KMS-11 (cell line): ENCODE measurements around the gene PIGL.

Experiments
- H2AFZ ChIP-seq: fragments of 200-600 bp; sonication (generic); 2 replicates; pipeline ENCODE4 v1.6.1; 2016; ENCODE audit warnings: antibody characterized with exemption, mixed run types, low read depth
- H3K27ac ChIP-seq: fragments of 200-600 bp; sonication (generic); 2 replicates; pipeline ENCODE4 v1.6.1; 2016; ENCODE audit warnings: mild to moderate bottlenecking, mixed run types
- H3K27me3 ChIP-seq: fragments of 200-600 bp; sonication (generic); 2 replicates; pipeline ENCODE4 v1.6.1; 2017; ENCODE audit warnings: mild to moderate bottlenecking, low read depth, mixed run types, moderate library complexity; ENCODE audit not compliant: insufficient read depth
- H3K36me3 ChIP-seq: fragments of 200-600 bp; sonication (generic); 2 replicates; pipeline ENCODE4 v1.6.1; 2017; ENCODE audit warnings: mild to moderate bottlenecking, mixed run types; ENCODE audit not compliant: insufficient read depth
- H3K4me1 ChIP-seq: fragments of 200-600 bp; sonication (generic); 2 replicates; pipeline ENCODE4 v1.6.1; 2016; ENCODE audit warnings: mild to moderate bottlenecking, low read depth, mixed run types; ENCODE audit not compliant: poor library complexity, severe bottlenecking
- H3K4me2 ChIP-seq: fragments of 200-600 bp; sonication (generic); 2 replicates; pipeline ENCODE4 v1.7.0; 2016; ENCODE audit warnings: mild to moderate bottlenecking, mixed run types
- H3K4me3 ChIP-seq: fragments of 200-600 bp; sonication (generic); IDR thresholded peaks from 2 replicates; pipeline ENCODE4 v1.6.1; 2017; ENCODE audit warnings: low read depth, low read length, mixed read lengths; ENCODE audit not compliant: insufficient read depth
- H3K79me2 ChIP-seq: fragments of 200-600 bp; sonication (generic); 2 replicates; pipeline ENCODE4 v1.6.1; 2016; ENCODE audit warnings: low read depth, mixed run types; ENCODE audit not compliant: insufficient read depth
- H3K9ac ChIP-seq: fragments of 200-600 bp; sonication (generic); 2 replicates; pipeline ENCODE4 v1.6.1; 2016; ENCODE audit warnings: mild to moderate bottlenecking, mixed run types
- H4K20me1 ChIP-seq: fragments of 200-600 bp; sonication (generic); 2 replicates; pipeline ENCODE4 v1.6.1; 2016; ENCODE audit warnings: mild to moderate bottlenecking, mixed run types; ENCODE audit not compliant: insufficient read depth
- CTCF ChIP-seq: fragments of 200-600 bp; sonication (generic); conservative IDR thresholded peaks from 2 replicates; pipeline ENCODE4 v1.6.1; 2017; ENCODE audit warnings: low read depth, mild to moderate bottlenecking, antibody characterized with exemption, low read length, moderate library complexity, mixed read lengths

PIGL gene

DNA sequence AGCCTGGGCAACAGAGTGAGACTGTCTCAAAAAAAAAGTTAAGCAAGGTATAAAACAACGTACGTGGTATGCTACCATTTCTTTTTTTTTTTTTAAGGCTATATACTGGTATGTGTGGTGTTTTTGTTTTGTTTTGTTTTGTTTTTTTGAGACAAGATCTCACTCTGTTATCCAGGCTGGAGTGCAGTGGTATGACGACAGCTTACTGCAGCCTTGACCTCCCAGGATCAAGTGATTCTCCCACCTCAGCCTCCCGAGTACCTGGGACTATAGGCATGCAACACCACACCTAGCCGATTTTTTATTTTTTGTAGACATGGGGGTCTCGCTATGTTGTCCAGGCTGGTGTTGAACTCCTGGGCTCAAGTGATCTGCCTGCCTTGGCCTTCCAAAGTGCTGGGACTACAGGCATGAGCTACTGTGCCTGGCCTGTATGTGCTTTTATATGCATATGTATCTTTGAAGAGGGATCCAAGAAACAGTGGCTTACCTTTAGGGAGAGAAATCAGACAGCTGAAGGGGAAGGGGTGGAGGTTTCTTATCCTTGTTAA is 129.8 kb downstream of the PIGL start:
- Histone ChIP-seq H3K27ac (no peak overlapping the region), H4K20me1 (no peaks in the 10 kb centered on the region), H3K9ac (no peak overlapping the region), H3K4me1 (no peaks in the 10 kb centered on the region), H2AFZ (no peak overlapping the region), H3K27me3 (no peaks in the 10 kb centered on the region), H3K4me2 (no peak overlapping the region), H3K79me2 (no peaks in the 10 kb centered on the region), H3K36me3 (no peaks in the 10 kb centered on the region), H3K4me3 (no peak overlapping the region)
- TF ChIP-seq CTCF = no peak

DNA sequence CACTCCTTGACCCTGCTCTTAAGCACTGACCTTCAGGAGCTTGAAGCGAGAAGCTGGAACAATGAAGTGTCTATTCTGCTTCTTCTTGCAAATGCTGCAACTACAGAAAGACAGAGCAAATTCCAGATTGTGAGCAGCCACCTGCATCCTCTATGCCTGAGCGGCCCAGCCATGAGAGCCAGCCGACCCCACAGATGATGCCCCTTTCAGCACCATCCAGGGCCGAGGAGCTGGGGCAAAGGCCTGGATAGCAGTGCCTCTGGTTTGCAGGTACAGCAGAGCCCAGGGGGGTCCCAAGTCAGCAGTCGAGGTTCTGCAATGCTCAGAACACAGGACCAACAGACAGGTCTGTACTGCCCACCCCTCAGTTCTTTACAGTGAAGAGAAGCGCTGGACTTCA is 131.6 kb downstream of the PIGL start:
- no peaks in the 10 kb centered on the region for H3K4me1 ChIP-seq
- no peaks in the 10 kb centered on the region for H3K79me2 ChIP-seq
- H2AFZ ChIP-seq = no peak overlapping the region
- H4K20me1 ChIP-seq = no peaks in the 10 kb centered on the region
- no peak overlapping the region for H3K9ac ChIP-seq
- H3K27me3 ChIP-seq = no peaks in the 10 kb centered on the region
- no peak for TF ChIP-seq CTCF
- no peaks in the 10 kb centered on the region for H3K36me3 ChIP-seq
- no peak overlapping the region for H3K4me2 ChIP-seq
- no peak overlapping the region for H3K4me3 ChIP-seq
- no peak overlapping the region for H3K27ac ChIP-seq

- no peak overlapping the region for H3K4me3 ChIP-seq
- no peak for TF ChIP-seq CTCF
- no peaks in the 10 kb centered on the region for H3K79me2 ChIP-seq
- H3K36me3 ChIP-seq = no peaks in the 10 kb centered on the region
- H3K27me3 ChIP-seq = no peaks in the 10 kb centered on the region
- no peak overlapping the region for H3K27ac ChIP-seq
- no peaks in the 10 kb centered on the region for H3K4me1 ChIP-seq
- no peak overlapping the region for H3K4me2 ChIP-seq
- no peak overlapping the region for H2AFZ ChIP-seq
- H3K9ac ChIP-seq = no peak overlapping the region
- H4K20me1 ChIP-seq = no peaks in the 10 kb centered on the region
Observed at GRCh38 chr17:16349431-16349830, 132.4 kb downstream of the PIGL start.

- no peak overlapping the region for H3K27ac ChIP-seq
- TF ChIP-seq CTCF = no peak
- no peaks in the 10 kb centered on the region for H4K20me1 ChIP-seq
- H3K4me3 ChIP-seq = no peak overlapping the region
- H3K4me1 ChIP-seq = no peaks in the 10 kb centered on the region
- no peaks in the 10 kb centered on the region for H3K36me3 ChIP-seq
- H3K4me2 ChIP-seq = no peak overlapping the region
- no peaks in the 10 kb centered on the region for H3K27me3 ChIP-seq
- no peak overlapping the region for H3K9ac ChIP-seq
- no peak overlapping the region for H2AFZ ChIP-seq
- H3K79me2 ChIP-seq = no peaks in the 10 kb centered on the region
Observed at GRCh38 chr17:16351831-16352230, 134.8 kb downstream of the PIGL start.
